Measurements from ENCODE around the gene ARPC1B. TPM values are rescaled to one million over a fixed set of nuclear protein-coding genes. Genes with fewer than 3 reads are reported as not detected.

Gene ARPC1B
- polyA plus RNA-seq, 1 of the 3 experiments (the other 2 are of a cell fraction), result 836 TPM

- H3K9me3 ChIP-seq, result no peaks in the 10 kb centered on the region
- no peak overlapping the region for H3K4me2 ChIP-seq
- WGBS (ENCODE audit: low lambda C conversion rate), result 97% methylated on average over 10 of the region's 24 CpGs
- ChIA-PET CTCF (no interaction called here), POLR2A (no interaction called here)
- no peak overlapping the region for H3K4me3 ChIP-seq (ENCODE audit: low read depth in 2 of 2, low read length in 1 of 2)
- H3K79me2 ChIP-seq (ENCODE audit: insufficient read depth), result peaks cover 4% of the 10 kb centered on the region; the same call in 1 of the 2 replicates
- peaks cover 29 to 47% of the 10 kb centered on the region in 2 experiments for H3K36me3 ChIP-seq (replicated peaks in 1 of 2; ENCODE audit: control insufficient read depth in 1 of 2, insufficient read depth in 2 of 2, low read length in 1 of 2)
- H3K9ac ChIP-seq, result no peak overlapping the region
- no peaks in the 10 kb centered on the region for H3K4me1 ChIP-seq (ENCODE audit: control insufficient read depth in 1 of 2, insufficient read depth in 2 of 2, low read depth in 1 of 2, low read length in 1 of 2)
- H3K27ac ChIP-seq (ENCODE audit: low read depth in 2 of 2, low read length in 1 of 2), result no peak overlapping the region
- no peaks in the 10 kb centered on the region for H3K27me3 ChIP-seq (ENCODE audit: insufficient read depth)
- no peak for DNase-seq
- no peak for TF ChIP-seq TCF12 (IDR thresholded peaks at IDR 0.05)
- no peak for TF ChIP-seq MEF2A (IDR thresholded peaks at IDR 0.05; ENCODE audit: borderline replicate concordance, low read depth)
- no peak for TF ChIP-seq TEAD4 (IDR thresholded peaks at IDR 0.05; ENCODE audit: borderline replicate concordance, insufficient read depth)
- no peaks in the 10 kb centered on the region for H3K9me2 ChIP-seq
- no peak overlapping the region for H2AFZ ChIP-seq (ENCODE audit: low read depth)
- H4K20me1 ChIP-seq (ENCODE audit: insufficient read depth), result no peaks in the 10 kb centered on the region
- peaks cover 6% of the 10 kb centered on the region for H3F3A ChIP-seq (replicated peaks; ENCODE audit: insufficient read depth)
Observed at GRCh38 chr7:99424932-99425730, 50.6 kb downstream of the ARPC1B start.

GRCh38 chr7:99428972-99429566, 54.5 kb downstream of the ARPC1B start:
- Histone ChIP-seq H3K4me3 (ENCODE audit: low read depth in 2 of 2, low read length in 1 of 2) (no peak overlapping the region), H3K9ac (no peak overlapping the region), H3K9me3 (no peaks in the 10 kb centered on the region), H3K4me1 (ENCODE audit: control insufficient read depth in 1 of 2, insufficient read depth in 2 of 2, low read depth in 1 of 2, low read length in 1 of 2) (no peaks in the 10 kb centered on the region), H3K9me2 (no peaks in the 10 kb centered on the region), H3K27ac (ENCODE audit: low read depth in 2 of 2, low read length in 1 of 2) (no peak overlapping the region), H4K20me1 (ENCODE audit: insufficient read depth) (no peaks in the 10 kb centered on the region), H3K79me2 (ENCODE audit: insufficient read depth) (no peaks in the 10 kb centered on the region; the same call in 1 of the 2 replicates), H3F3A (replicated peaks; ENCODE audit: insufficient read depth) (no peaks in the 10 kb centered on the region), H3K27me3 (ENCODE audit: insufficient read depth) (no peaks in the 10 kb centered on the region), H3K36me3 (replicated peaks in 1 of 2; ENCODE audit: control insufficient read depth in 1 of 2, insufficient read depth in 2 of 2, low read length in 1 of 2) (peaks cover 34 to 47% of the 10 kb centered on the region in 2 experiments), H2AFZ (ENCODE audit: low read depth) (no peak overlapping the region), H3K4me2 (no peak overlapping the region)
- WGBS (ENCODE audit: low lambda C conversion rate), result 90% methylated on average over 10 of the region's 10 CpGs
- POLR2A ChIA-PET, result interaction anchor here (1.0 to 2.1 kb wide), 3 partner anchors 9 to 10 kb away, joined by 3 to 6 read pairs (median 3); partner anchors contain the start of genes CPSF4 and PTCD1
- DNase-seq, result no peak
- no peak for TF ChIP-seq MAX (IDR thresholded peaks at IDR 0.05; ENCODE audit: low read depth)
- TF ChIP-seq RCOR1 (IDR thresholded peaks at IDR 0.05; ENCODE audit: low read length), result no peak
- no peak for TF ChIP-seq NRF1 (IDR thresholded peaks at IDR 0.05; ENCODE audit: low read depth, low read length)
- CTCF ChIA-PET, result interaction anchor here (0.7 to 1.6 kb wide), 4 partner anchors 11 to 388 kb away, joined by 3 to 5 read pairs (median 4); no protein-coding TSS in a partner anchor

- H3F3A ChIP-seq (replicated peaks; ENCODE audit: insufficient read depth), result no peaks in the 10 kb centered on the region
- no peak overlapping the region for H3K9ac ChIP-seq
- no peak for DNase-seq
- peaks cover 38 to 43% of the 10 kb centered on the region in 2 experiments for H3K36me3 ChIP-seq (replicated peaks in 1 of 2; ENCODE audit: control insufficient read depth in 1 of 2, insufficient read depth in 2 of 2, low read length in 1 of 2)
- TF ChIP-seq RAD21 (IDR thresholded peaks at IDR 0.05; ENCODE audit: low read length) (no peak), USF2 (IDR thresholded peaks at IDR 0.05; ENCODE audit: borderline replicate concordance, low read depth, low read length) (no peak), NRF1 (IDR thresholded peaks at IDR 0.05; ENCODE audit: low read depth, low read length) (no peak), FOXM1 (IDR thresholded peaks at IDR 0.05; ENCODE audit: low read depth) (no peak), SMC3 (IDR thresholded peaks at IDR 0.05; ENCODE audit: low read depth, low read length) (no peak), ELF1 (IDR thresholded peaks at IDR 0.05) (no peak), CHD2 (IDR thresholded peaks at IDR 0.05; ENCODE audit: low read length, partially characterized antibody) (no peak), FOXJ3 (CRISPR knock-in tag; IDR thresholded peaks at IDR 0.05) (no peak), USF1 (IDR thresholded peaks at IDR 0.05; ENCODE audit: borderline replicate concordance, low read depth) (no peak), RFX5 (IDR thresholded peaks at IDR 0.05; ENCODE audit: low read length) (no peak), RXRA (IDR thresholded peaks at IDR 0.05; ENCODE audit: borderline replicate concordance, low read depth) (no peak)
- H3K4me1 ChIP-seq (ENCODE audit: control insufficient read depth in 1 of 2, insufficient read depth in 2 of 2, low read depth in 1 of 2, low read length in 1 of 2), result no peaks in the 10 kb centered on the region
- H3K9me2 ChIP-seq, result no peaks in the 10 kb centered on the region
- no peak overlapping the region for H3K27ac ChIP-seq (ENCODE audit: low read depth in 2 of 2, low read length in 1 of 2)
- H2AFZ ChIP-seq (ENCODE audit: low read depth), result no peak overlapping the region
- no peaks in the 10 kb centered on the region; the same call in 1 of the 2 replicates for H3K79me2 ChIP-seq (ENCODE audit: insufficient read depth)
- no peaks in the 10 kb centered on the region for H3K9me3 ChIP-seq
- no peak overlapping the region for H3K4me3 ChIP-seq (ENCODE audit: low read depth in 2 of 2, low read length in 1 of 2)
- CTCF ChIA-PET, result interaction anchor here (1.0 to 1.6 kb wide), 5 partner anchors 14 to 389 kb away, joined by 3 to 5 read pairs (median 3); no protein-coding TSS in a partner anchor
- POLR2A ChIA-PET, result interaction anchor here (1.1 to 2.1 kb wide), 2 partner anchors 9 to 10 kb away, joined by 3 to 6 read pairs; partner anchors contain the start of genes CPSF4 and PTCD1
- no peak overlapping the region for H3K4me2 ChIP-seq
- H4K20me1 ChIP-seq (ENCODE audit: insufficient read depth), result no peaks in the 10 kb centered on the region
- no peaks in the 10 kb centered on the region for H3K27me3 ChIP-seq (ENCODE audit: insufficient read depth)
- 86% methylated on average over 8 of the region's 8 CpGs for WGBS (ENCODE audit: low lambda C conversion rate)
Observed at GRCh38 chr7:99429756-99430155, 55.2 kb downstream of the ARPC1B start.

Data from SK-N-SH (cell line).